GM19395 (cell line): Measurements from ENCODE around the gene KLK15.

Experiments used
- ATAC-seq: cut with Tn5 transposase; IDR thresholded peaks from one replicate; pipeline ENCODE4 v1.9.1; 2021; ENCODE audit warnings: mild to moderate bottlenecking, moderate library complexity; ENCODE audit not compliant: unreplicated experiment

KLK15 gene

DNA sequence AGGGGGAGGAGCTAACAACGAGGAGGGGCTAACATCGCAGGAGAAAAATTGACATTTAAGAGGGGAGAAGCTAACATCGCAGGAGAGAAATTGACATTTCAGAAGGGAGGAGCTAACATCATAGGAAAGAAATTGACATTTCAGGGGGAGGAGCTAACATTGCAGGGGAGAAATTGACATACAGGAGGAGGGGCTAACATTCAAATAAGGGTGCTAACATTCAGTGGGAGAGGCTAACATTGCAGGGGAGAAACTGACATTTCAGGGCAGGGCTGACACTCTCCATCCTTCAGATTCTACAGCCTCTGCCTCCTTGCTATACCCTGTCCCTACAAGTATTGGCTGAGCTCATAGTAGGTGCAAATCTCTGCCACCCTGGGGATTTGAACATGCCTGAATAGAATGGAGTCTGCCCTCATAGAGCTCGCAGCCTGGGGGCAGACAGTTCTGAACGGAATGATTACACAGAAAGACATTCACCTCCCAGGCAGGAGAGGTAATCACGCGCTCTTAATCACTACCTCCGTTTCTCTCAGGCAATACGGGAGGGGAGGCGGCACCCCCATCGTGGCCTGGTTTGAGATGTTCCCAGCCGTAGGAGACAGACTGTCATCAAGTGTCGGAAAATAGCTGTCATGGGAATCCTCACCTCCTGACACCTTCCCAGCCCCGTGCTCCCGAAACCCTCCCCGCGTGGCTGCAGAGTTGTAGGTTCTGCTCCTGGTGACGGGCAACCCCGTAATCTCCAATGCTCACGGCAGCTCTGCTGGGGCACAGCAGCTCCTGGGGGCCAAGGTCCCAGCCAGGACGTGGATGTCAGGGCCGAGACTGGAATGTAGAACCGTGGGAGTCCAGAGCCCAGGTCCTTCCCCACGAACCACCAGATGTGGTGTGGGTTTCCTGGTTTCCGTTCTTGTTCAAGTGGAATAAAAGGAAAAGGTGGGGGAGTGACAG is 53.6 kb downstream of the KLK15 start:
- no peak for ATAC-seq

GRCh38 chr19:50778906-50779430 is 54.4 kb downstream of the KLK15 start:
- no peak for ATAC-seq

GRCh38 chr19:50777830-50778303 is 55.5 kb downstream of the KLK15 start:
- ATAC-seq = no peak

DNA sequence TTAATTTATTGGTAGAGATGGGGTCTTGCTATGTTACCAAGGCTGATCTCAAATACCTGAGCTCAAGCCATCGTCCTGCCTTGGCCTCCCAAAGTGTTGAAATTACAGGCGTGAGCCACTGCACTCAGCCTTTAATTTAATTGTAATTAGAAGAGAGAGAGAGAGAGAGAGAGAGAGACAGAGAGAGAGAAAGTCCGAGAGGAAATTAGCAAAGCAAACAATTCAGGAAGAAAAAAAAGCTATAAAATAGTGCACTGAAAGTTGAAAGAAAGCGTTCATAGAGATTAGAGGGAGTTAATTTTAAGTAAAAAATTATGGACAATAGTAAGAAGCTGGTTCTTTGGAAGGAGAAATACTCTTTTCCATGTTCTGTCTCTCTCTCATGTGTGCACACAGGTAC is 56.1 kb downstream of the KLK15 start:
- no peak for ATAC-seq

GRCh38 chr19:50776131-50776530 is 57.2 kb downstream of the KLK15 start:
- ATAC-seq = no peak
